Keratinocyte (primary cell): ENCODE data around the gene DDX20. TPM values are rescaled to one million over a fixed set of nuclear protein-coding genes. Genes with fewer than 3 reads are reported as not detected.

Experiments
- DNase-seq: peaks from one replicate; pipeline ENCODE4 v3.0.0-alpha.2; 2011; ENCODE audit warnings: low read depth, missing footprints, low spot score
- FAIRE-seq: peaks from 2 replicates; lab custom pipeline; 2011; peaks lifted over from hg19 to GRCh38; lab: Jason Lieb, UNC
- H2AFZ ChIP-seq: 2 replicates; pipeline ENCODE4 v1.6.0; 2012; ENCODE audit warnings: low read length, control low read depth, inconsistent platforms; ENCODE audit not compliant: control insufficient read depth
- H3K27ac ChIP-seq: 2 replicates; pipeline ENCODE4 v1.5.1; 2011; ENCODE audit warnings: low read length; ENCODE audit not compliant: control insufficient read depth, insufficient read depth
- H3K27me3 ChIP-seq: 3 replicates; pipeline ENCODE4 v1.6.0; 2011; ENCODE audit warnings: low read length; ENCODE audit not compliant: control insufficient read depth, insufficient read depth; ENCODE audit errors: extremely low read depth
- H3K36me3 ChIP-seq, 2 experiments: 2 replicates in 1 of 2; 3 replicates in 1 of 2; pipeline ENCODE4 v1.5.1; 2011; ENCODE audit warnings: low read length in 2 of 2, mild to moderate bottlenecking in 1 of 2; ENCODE audit not compliant: control insufficient read depth in 2 of 2, insufficient read depth in 2 of 2; ENCODE audit errors: extremely low read depth in 1 of 2
- H3K4me1 ChIP-seq: 3 replicates; pipeline ENCODE4 v1.5.1; 2011; ENCODE audit warnings: low read length; ENCODE audit not compliant: control insufficient read depth, insufficient read depth; ENCODE audit errors: extremely low read depth
- H3K4me2 ChIP-seq: 3 replicates; pipeline ENCODE4 v1.6.0; 2011; ENCODE audit warnings: low read depth, low read length; ENCODE audit not compliant: control insufficient read depth, insufficient read depth; ENCODE audit errors: extremely low read depth
- H3K4me3 ChIP-seq, 3 experiments: fragments of 200-600 bp in 1 of 3; sonication (generic) in 1 of 3; 2 replicates in 2 of 3; 3 replicates in 1 of 3; pipeline ENCODE4 v1.5.1; 2011 to 2016; ENCODE audit warnings: low read length in 3 of 3, mild to moderate bottlenecking in 3 of 3, control low read depth in 2 of 3, inconsistent platforms in 1 of 3, low read depth in 1 of 3, mixed read lengths in 1 of 3, mixed run types in 1 of 3, moderate library complexity in 1 of 3; ENCODE audit not compliant: control insufficient read depth in 2 of 3, insufficient read depth in 2 of 3; ENCODE audit errors: extremely low read depth in 1 of 3
- H3K79me2 ChIP-seq: 2 replicates; pipeline ENCODE4 v1.6.0; 2012; ENCODE audit warnings: low read length; ENCODE audit not compliant: control insufficient read depth, insufficient read depth
- H3K9ac ChIP-seq: 3 replicates; pipeline ENCODE4 v1.6.0; 2011; ENCODE audit warnings: low read length; ENCODE audit not compliant: control insufficient read depth, insufficient read depth; ENCODE audit errors: extremely low read depth
- H3K9me1 ChIP-seq: 3 replicates; pipeline ENCODE4 v1.6.0; 2011; ENCODE audit warnings: low read length; ENCODE audit not compliant: control insufficient read depth, insufficient read depth; ENCODE audit errors: extremely low read depth
- H3K9me3 ChIP-seq: 2 replicates; pipeline ENCODE4 v1.5.1; 2012; ENCODE audit warnings: low read depth, low read length; ENCODE audit not compliant: control insufficient read depth
- H4K20me1 ChIP-seq: 3 replicates; pipeline ENCODE4 v1.6.0; 2011; ENCODE audit warnings: low read length; ENCODE audit not compliant: control insufficient read depth, insufficient read depth; ENCODE audit errors: extremely low read depth
- CTCF ChIP-seq, 3 experiments: IDR thresholded peaks in 1 of 3; conservative IDR thresholded peaks in 1 of 3; optimal IDR thresholded peaks in 1 of 3; 2 replicates in 2 of 3; 3 replicates in 1 of 3; pipeline versions ENCODE3 to v1.5.1; 2011; ENCODE audit warnings: low read length in 3 of 3, mild to moderate bottlenecking in 3 of 3, moderate library complexity in 2 of 3, control low read depth in 1 of 3, inconsistent platforms in 1 of 3; ENCODE audit not compliant: insufficient read depth in 2 of 3; ENCODE audit errors: extremely low read depth in 1 of 3
- EZH2 ChIP-seq: IDR thresholded peaks from one replicate; pipeline ENCODE4 v1.6.1; 2012; ENCODE audit warnings: inconsistent platforms, mild to moderate bottlenecking, low read length, moderate library complexity
- dilution Hi-C: fragments of 300-500 bp; cut with MboI; formaldehyde crosslinking; loops from one replicate; pipeline ENCODE4 v1.7.0; 2020; ENCODE audit warnings: low sequenced_read_pairs; ENCODE audit not compliant: extremely low pct_ligation_motif_present
- polyA plus RNA-seq, 5 experiments: library from polyadenylated mRNA; depleted of rRNA in 3 of 5; stranded (reverse) in 3 of 5; stranded (forward) in 1 of 5; unstranded in 1 of 5; fragments of >200 nt; gene quantifications; 1 replicate in 1 of 5; 2 replicates in 3 of 5; 3 replicates in 1 of 5; pipeline versions ENCODE4 v1.2.1 to v1.2.3, GENCODE V29; 2011 to 2012; ENCODE audit warnings: missing spikeins in 2 of 5, low read depth in 1 of 5, low replicate concordance in 1 of 5

DDX20 gene
- polyA plus RNA-seq, 1 donor (not counting 4 experiments of a cell fraction or from before 2014, with no cell fraction given) = 14.8 TPM

- H3K9ac ChIP-seq = no peak overlapping the region
- H3K36me3 ChIP-seq = no peaks in the 10 kb centered on the region
- H3K9me1 ChIP-seq = no peaks in the 10 kb centered on the region
- no peak for FAIRE-seq
- H3K4me1 ChIP-seq = no peaks in the 10 kb centered on the region
- peaks cover 3% of the 10 kb centered on the region for H3K27me3 ChIP-seq
- no peak overlapping the region for H3K4me2 ChIP-seq
- TF ChIP-seq CTCF (optimal IDR thresholded peaks at IDR 0.05 in 1 of 3, IDR thresholded peaks at IDR 0.05 in 1 of 3, conservative IDR thresholded peaks at IDR 0.05 in 1 of 3; ENCODE audit: extremely low read depth in 1 of 3, insufficient read depth in 2 of 3, low read length in 3 of 3) (no peak), EZH2 (no peak)
- no peak overlapping the region for H3K27ac ChIP-seq
- no peak overlapping the region for H2AFZ ChIP-seq
- H3K79me2 ChIP-seq = no peaks in the 10 kb centered on the region
- dilution Hi-C loops = no loop called here
- H3K4me3 ChIP-seq = no peak overlapping the region
- no peaks in the 10 kb centered on the region for H3K9me3 ChIP-seq
- DNase-seq = no peak
- no peaks in the 10 kb centered on the region for H4K20me1 ChIP-seq
Measured at GRCh38 chr1:111803951-111804350, 48.2 kb downstream of the DDX20 start.

- dilution Hi-C loops = no loop called here
- no peaks in the 10 kb centered on the region for H3K9me3 ChIP-seq
- TF ChIP-seq EZH2 (no peak), CTCF (optimal IDR thresholded peaks at IDR 0.05 in 1 of 3, IDR thresholded peaks at IDR 0.05 in 1 of 3, conservative IDR thresholded peaks at IDR 0.05 in 1 of 3; ENCODE audit: extremely low read depth in 1 of 3, insufficient read depth in 2 of 3, low read length in 3 of 3) (no peak)
- H3K36me3 ChIP-seq = no peaks in the 10 kb centered on the region
- DNase-seq = no peak
- H3K27me3 ChIP-seq = peaks cover 3% of the 10 kb centered on the region
- H3K9me1 ChIP-seq = no peaks in the 10 kb centered on the region
- no peaks in the 10 kb centered on the region for H4K20me1 ChIP-seq
- H3K79me2 ChIP-seq = no peaks in the 10 kb centered on the region
- H3K27ac ChIP-seq = no peak overlapping the region
- no peak overlapping the region for H3K4me2 ChIP-seq
- no peaks in the 10 kb centered on the region for H3K4me1 ChIP-seq
- H3K4me3 ChIP-seq = no peak overlapping the region
- H3K9ac ChIP-seq = no peak overlapping the region
- no peak overlapping the region for H2AFZ ChIP-seq
- no peak for FAIRE-seq
Measured at GRCh38 chr1:111804776-111805175, 49.1 kb downstream of the DDX20 start.
